GM18508 (cell line): ENCODE measurements around the gene PTPN14.

Source experiments
- ATAC-seq: cut with Tn5 transposase; IDR thresholded peaks from one replicate; pipeline ENCODE4 v1.9.1; 2021; ENCODE audit warnings: moderate number of reproducible peaks; ENCODE audit not compliant: insufficient read depth, unreplicated experiment

Gene PTPN14

GRCh38 chr1:214440219-214440965 lies 111.0 kb downstream of the PTPN14 start:
- ATAC-seq, result no peak

DNA sequence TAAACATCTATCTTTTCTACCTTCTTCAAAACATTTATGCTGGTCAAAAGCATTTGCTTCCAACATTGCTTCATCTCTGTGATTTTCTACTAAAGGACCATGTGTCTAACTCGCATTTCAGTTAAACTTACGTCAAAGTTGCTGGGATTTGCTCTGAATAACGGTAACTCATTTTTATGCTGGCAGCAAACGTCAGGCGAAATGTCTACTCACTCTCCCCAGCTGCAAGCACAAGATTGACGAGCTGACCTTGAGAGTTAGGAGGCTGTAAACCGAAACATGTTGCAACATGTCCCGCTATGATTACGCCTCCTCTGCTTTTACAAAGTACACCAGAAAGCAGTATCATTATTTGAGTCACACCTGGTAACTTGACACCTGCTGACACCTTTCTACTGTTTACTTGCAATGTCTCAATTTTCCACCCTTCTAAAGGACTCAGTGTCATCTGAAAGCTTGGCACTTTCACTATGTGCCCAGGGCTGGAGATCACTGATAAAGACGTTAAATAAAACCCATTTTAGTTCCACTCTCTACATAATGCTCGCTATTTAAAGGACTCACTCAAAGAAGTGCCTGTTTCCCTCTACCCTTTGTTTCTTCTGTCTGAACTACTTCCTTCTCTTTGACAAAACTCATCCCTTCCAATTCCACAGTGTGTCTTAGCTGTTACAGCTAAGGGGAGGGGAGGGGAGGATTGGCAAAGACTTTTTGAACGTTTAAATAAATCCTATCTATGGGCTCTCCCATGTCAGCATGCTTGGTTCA lies 111.9 kb downstream of the PTPN14 start:
- ATAC-seq, result peak; percentile 85

GRCh38 chr1:214438530-214438929 lies 112.9 kb downstream of the PTPN14 start:
- ATAC-seq, result peak; percentile 36

- ATAC-seq, result no peak
Observed at GRCh38 chr1:214438075-214438474, 113.3 kb downstream of the PTPN14 start.

DNA sequence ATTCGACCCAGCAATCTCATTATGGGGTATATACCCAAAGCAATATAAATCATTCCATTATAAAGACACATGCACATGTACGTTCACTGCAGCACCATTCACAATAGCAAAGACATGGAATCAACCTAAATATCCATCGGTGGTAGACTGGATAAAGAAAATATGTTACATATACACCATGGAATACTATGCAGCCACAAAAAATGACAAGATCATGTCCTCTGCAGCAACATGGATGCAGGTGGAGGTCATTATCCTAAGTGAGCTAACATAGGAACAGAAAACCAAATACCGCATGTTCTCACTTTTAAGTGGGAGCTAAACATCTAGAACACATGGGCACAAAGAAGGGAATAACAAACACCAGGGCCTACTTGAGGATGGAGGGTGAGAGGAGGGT lies 115.5 kb downstream of the PTPN14 start:
- ATAC-seq, result no peak

GRCh38 chr1:214432245-214432644 lies 119.2 kb downstream of the PTPN14 start:
- no peak for ATAC-seq

GRCh38 chr1:214429951-214430770 lies 121.2 kb downstream of the PTPN14 start:
- ATAC-seq, result no peak

DNA sequence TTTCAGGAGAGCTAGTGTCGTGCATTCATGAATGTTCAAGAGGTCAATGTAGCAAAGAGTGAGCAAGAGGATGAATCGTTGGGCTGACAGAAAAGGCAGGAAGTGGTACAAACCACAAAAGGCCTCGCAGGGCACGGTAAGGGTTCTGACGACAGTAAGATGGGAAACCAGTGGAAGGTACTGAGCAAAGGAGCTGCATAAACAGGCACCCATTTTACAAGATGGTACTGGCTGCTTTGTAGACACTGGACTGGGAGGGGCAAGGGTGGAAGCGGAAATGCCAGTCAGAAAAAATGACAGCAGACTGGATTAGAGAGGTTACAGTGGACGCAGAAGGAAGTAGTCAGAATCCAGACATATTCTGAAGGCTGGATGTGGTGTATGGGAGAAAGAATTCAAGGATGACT lies 123.5 kb downstream of the PTPN14 start:
- ATAC-seq, result peak; percentile 94

DNA sequence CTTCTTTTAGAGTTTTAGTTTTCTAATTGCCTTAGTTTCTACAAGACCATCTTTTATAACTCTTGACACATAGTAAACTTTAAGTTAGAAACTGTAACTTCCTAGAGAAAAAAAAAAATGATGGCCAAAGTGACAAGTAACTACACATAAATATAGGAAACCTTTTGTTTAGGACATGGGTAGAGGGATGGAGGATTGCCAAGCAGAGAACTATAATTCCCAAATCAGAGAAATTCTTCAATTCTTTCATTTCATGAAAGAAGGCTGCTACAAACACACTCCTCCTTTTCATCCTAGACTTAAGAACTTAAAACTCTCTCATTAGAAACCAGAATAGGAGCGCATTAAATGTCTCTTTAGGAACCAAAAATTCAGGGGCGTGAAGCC lies 125.0 kb downstream of the PTPN14 start:
- no peak for ATAC-seq

DNA sequence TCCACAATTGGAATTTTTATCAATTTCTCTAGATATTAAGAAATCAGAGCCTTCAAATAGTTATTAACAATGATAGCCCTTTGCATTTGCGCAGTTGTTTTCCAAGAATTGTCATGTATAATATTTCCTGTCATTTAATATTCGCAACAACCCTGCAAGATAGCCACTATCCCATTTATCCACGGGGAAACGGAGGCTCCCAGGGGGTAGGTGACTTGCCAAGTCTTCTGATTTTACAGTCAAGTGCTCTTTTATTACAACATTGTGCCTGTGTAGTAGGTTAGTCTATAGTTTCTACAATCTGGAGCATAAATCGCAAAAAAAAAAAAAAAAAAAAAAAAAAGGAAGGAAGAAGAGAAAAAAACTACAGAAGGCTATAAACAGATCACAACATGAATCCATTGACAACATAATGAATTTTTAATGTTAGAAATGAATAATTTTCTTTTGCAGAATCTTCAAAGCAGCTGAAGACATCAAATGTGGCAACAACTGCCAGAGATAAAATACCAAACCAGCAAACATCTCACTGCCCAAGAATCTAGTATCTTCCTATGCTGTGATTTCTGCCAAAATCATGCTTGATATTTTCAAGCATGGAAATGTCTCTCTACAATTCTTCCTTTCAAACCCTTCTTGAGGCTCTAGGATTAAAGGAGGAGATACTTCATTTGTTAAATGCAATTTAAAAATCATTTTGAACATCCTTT lies 125.5 kb downstream of the PTPN14 start:
- no peak for ATAC-seq

- ATAC-seq, result no peak
Observed at GRCh38 chr1:214425101-214425500, 126.3 kb downstream of the PTPN14 start.

DNA sequence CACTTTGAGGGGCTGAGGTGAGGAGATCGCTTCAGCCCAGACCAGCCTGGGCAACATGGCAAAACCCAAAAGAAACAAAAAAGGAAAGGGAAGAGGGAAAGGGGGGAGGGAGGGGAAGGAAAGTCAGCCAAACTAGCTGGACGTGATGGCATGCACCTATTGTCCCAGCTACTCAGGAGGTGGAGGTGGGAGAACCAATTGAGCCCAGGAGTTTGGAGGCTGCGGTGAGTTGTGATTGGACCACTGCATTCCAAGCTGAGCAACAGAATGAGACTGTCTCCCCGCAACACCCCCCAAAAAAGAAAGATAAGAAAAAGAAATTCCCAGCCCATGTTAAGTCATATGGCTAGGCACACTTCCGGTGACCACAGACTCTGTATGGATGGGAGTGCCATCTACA lies 128.4 kb downstream of the PTPN14 start:
- no peak for ATAC-seq

DNA sequence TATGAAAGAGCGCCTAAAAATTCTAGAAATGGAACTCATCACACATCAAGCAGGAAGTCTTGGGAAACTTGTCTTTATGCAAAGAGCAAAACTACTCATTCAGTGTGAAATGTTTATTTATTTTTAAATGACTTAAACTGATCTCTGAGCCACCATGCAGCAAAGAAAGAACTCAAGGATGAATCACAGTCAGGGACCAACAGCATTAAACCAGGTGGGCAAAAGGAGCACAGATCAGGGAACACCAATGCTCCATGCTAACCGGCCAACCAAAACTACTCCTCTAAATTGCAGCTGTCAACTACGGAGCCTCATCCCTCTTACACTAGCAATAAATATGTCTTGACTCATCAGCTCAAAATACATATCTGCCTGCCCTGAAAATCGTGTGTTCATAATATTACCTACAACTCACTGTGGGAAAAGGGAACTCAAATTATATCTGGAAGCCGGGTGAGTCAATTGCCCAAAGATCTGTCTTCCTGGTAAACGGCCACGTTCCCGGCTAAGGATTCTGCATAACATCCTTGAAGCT lies 129.2 kb downstream of the PTPN14 start:
- ATAC-seq, result no peak

- no peak for ATAC-seq
Observed at GRCh38 chr1:214420833-214421232, 130.6 kb downstream of the PTPN14 start.

GRCh38 chr1:214420341-214420740 lies 131.1 kb downstream of the PTPN14 start:
- no peak for ATAC-seq

DNA sequence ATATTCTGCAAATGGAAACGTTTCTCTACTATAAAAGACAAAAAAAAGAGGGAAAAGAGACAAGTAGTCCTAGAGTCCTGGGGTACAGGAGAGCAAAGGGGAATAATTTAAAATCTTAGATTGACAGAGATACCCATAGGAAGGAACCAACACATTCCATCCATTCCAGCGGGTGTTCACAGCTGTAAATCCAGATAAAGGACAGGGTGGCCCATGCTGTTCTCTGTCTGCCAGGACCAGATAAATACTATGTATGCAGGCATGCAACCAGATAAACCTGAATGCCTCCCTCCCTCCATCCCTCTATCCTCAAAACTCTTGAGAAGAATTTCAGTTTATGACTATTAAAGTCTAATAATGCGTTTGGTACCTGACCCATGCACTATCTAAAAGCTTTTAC lies 131.8 kb downstream of the PTPN14 start:
- no peak for ATAC-seq

- no peak for ATAC-seq
Observed at GRCh38 chr1:214418391-214418790, 133.0 kb downstream of the PTPN14 start.

- ATAC-seq, result no peak
Observed at GRCh38 chr1:214417545-214418210, 133.7 kb downstream of the PTPN14 start.

DNA sequence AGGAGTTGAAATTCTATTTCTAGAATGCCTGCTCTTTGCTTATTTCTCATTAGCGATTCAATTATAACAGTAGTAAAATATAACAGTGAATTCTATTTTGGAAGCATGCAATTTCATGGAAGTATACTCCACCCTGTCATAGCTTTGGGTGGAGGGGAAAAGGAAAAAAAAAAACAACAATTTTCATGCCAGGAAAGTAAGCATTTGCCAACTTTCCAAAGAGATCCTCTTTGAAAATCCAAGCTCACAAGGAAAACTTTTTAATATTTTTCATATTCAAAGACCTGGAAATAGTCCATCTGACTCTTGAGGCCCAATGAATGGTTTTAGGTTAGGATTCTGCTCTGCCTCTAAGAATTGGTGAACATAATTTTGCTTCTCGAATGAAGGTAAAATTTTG lies 134.5 kb downstream of the PTPN14 start:
- ATAC-seq, result no peak

DNA sequence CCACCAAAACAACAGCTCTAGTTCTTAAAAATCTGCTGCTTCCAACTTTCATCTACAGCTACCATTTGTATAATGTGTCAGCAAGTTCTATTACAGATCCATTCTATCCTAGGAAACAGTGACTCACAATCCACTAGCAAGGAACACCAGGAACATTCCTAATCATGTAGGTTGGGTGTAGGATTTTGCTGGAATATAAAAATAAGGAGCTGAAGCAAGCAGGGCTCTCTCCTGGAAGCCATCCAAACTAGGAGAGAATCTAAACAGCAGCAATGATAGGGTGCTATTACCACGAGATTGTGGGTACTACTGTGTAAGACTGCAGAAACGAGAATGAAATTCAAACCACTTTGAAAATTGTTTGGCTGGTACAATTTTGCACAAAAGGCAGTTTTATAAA lies 135.0 kb downstream of the PTPN14 start:
- no peak for ATAC-seq
